ENCODE data around the gene ASPHD1.

ASPHD1 gene

GRCh38 chr16:29950806-29951461 is 50.6 kb downstream of the ASPHD1 start:
- DNase-seq = no peak

DNA sequence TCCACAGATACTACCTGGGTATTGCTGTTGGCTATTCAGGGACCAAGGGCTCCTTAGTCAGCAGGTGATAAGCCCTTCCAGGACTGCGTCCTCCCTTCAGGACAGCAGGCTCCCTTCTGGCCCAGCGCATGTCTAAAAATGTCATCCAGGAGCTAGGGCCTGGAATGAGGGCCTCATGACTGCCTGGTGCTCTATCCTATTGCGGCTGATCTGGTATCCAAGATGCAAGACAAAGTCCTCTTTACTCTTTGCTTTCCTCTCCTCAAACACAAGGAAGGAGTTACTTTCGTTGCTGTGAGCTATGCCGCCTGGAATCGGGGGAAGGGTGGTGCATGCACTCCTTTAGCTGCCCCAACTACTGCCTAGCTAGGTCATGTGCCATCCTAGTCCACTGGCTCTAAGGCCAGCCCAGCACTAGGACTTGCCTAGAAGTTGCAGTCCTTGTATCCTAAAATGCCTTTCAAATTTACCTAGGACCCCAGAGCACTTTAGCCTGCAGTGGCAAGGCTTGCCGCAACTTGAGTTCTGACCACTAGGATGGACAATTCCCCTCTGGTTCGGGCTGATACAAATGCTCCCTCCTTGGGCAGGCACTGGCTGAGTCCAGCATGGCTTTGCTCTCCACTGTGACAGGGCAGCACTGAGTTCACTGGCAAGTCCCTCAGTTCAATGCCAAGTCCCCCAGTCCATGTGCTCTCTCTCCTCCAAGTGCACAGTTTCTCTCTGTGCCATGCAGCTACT is 51.5 kb downstream of the ASPHD1 start:
- no peak for DNase-seq

All from SHP77 (cell line).